ENCODE measurements around the gene CTXND1. TPM values are rescaled to one million over a fixed set of nuclear protein-coding genes. Genes with fewer than 3 reads are reported as not detected.

The CTXND1 gene
- total and polyA plus RNA-seq, 2 of the 13 experiments (the other 11 are each of a cell fraction or from before 2014, with no cell fraction given): 1.2 to 2.1 TPM

GRCh38 chr15:80152896-80153876 lies 98.8 kb downstream of the CTXND1 start, which contains the start of gene FAH (continued):
- TF ChIP-seq PRPF4 (IDR thresholded peaks at IDR 0.05; ENCODE audit: low read depth, low read length, poor library complexity, severe bottlenecking) (no peak), SIN3A (IDR thresholded peaks at IDR 0.05; ENCODE audit: borderline replicate concordance, low read depth, low read length) (peak; percentile 45; the same call in 1 of the 2 replicates), ZNF512 (CRISPR knock-in tag; IDR thresholded peaks at IDR 0.05) (no peak), ZNF333 (CRISPR knock-in tag; IDR thresholded peaks at IDR 0.05; ENCODE audit: borderline replicate concordance) (peak; percentile 94; the same call in 1 of the 2 replicates), POLR2A (IDR thresholded peaks at IDR 0.05; ENCODE audit: insufficient read depth in 1 of 2, low read depth in 2 of 2, low read length in 2 of 2) (peak; percentile 60 to 85; a peak in 3 of 4 replicates), ZNF703 (CRISPR knock-in tag; IDR thresholded peaks at IDR 0.05; ENCODE audit: borderline replicate concordance) (0 out of 2 replicates have a peak, but pooled peaks have one; percentile 36), HDAC1 (CRISPR knock-in tag; IDR thresholded peaks at IDR 0.05) (peak; percentile 74), SALL1 (CRISPR knock-in tag; IDR thresholded peaks at IDR 0.05) (peak; percentile 42; the same call in 1 of the 2 replicates), IRF2 (CRISPR knock-in tag; IDR thresholded peaks at IDR 0.05) (no peak), ZNF275 (CRISPR knock-in tag; IDR thresholded peaks at IDR 0.05; ENCODE audit: borderline replicate concordance) (no peak), MEIS1 (CRISPR knock-in tag; IDR thresholded peaks at IDR 0.05; ENCODE audit: borderline replicate concordance) (0 out of 2 replicates have a peak, but pooled peaks have one; percentile 9), NFYC (CRISPR knock-in tag; IDR thresholded peaks at IDR 0.05) (no peak), SNAI1 (CRISPR knock-in tag; IDR thresholded peaks at IDR 0.05; ENCODE audit: borderline replicate concordance) (0 out of 2 replicates have a peak, but pooled peaks have one; percentile 77), SNAPC2 (CRISPR knock-in tag; IDR thresholded peaks at IDR 0.05) (no peak), ZNF547 (CRISPR knock-in tag; IDR thresholded peaks at IDR 0.05) (peak; percentile 52; the same call in 1 of the 2 replicates)
- TF ChIP-seq, protein P1, sequence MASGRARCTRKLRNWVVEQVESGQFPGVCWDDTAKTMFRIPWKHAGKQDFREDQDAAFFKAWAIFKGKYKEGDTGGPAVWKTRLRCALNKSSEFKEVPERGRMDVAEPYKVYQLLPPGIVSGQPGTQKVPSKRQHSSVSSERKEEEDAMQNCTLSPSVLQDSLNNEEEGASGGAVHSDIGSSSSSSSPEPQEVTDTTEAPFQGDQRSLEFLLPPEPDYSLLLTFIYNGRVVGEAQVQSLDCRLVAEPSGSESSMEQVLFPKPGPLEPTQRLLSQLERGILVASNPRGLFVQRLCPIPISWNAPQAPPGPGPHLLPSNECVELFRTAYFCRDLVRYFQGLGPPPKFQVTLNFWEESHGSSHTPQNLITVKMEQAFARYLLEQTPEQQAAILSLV (CRISPR knock-in tag; IDR thresholded peaks at IDR 0.05; ENCODE audit: borderline replicate concordance): peak; percentile 69; the same call in 1 of the 2 replicates
- TF ChIP-seq, protein P2, sequence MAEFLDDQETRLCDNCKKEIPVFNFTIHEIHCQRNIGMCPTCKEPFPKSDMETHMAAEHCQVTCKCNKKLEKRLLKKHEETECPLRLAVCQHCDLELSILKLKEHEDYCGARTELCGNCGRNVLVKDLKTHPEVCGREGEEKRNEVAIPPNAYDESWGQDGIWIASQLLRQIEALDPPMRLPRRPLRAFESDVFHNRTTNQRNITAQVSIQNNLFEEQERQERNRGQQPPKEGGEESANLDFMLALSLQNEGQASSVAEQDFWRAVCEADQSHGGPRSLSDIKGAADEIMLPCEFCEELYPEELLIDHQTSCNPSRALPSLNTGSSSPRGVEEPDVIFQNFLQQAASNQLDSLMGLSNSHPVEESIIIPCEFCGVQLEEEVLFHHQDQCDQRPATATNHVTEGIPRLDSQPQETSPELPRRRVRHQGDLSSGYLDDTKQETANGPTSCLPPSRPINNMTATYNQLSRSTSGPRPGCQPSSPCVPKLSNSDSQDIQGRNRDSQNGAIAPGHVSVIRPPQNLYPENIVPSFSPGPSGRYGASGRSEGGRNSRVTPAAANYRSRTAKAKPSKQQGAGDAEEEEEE (CRISPR knock-in tag; IDR thresholded peaks at IDR 0.05; ENCODE audit: borderline replicate concordance): no peak
- TF ChIP-seq, protein P3, sequence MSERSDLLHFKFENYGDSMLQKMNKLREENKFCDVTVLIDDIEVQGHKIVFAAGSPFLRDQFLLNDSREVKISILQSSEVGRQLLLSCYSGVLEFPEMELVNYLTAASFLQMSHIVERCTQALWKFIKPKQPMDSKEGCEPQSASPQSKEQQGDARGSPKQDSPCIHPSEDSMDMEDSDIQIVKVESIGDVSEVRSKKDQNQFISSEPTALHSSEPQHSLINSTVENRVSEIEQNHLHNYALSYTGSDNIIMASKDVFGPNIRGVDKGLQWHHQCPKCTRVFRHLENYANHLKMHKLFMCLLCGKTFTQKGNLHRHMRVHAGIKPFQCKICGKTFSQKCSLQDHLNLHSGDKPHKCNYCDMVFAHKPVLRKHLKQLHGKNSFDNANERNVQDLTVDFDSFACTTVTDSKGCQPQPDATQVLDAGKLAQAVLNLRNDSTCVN (CRISPR knock-in tag; IDR thresholded peaks at IDR 0.05; ENCODE audit: borderline replicate concordance): no peak
- TF ChIP-seq, protein P4, sequence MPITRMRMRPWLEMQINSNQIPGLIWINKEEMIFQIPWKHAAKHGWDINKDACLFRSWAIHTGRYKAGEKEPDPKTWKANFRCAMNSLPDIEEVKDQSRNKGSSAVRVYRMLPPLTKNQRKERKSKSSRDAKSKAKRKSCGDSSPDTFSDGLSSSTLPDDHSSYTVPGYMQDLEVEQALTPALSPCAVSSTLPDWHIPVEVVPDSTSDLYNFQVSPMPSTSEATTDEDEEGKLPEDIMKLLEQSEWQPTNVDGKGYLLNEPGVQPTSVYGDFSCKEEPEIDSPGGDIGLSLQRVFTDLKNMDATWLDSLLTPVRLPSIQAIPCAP (CRISPR knock-in tag; IDR thresholded peaks at IDR 0.05; ENCODE audit: low read depth): no peak

Measured in HepG2 (cell line).